K562 (cell line): Measurements from ENCODE around the gene ITPR2. TPM values are rescaled to one million over a fixed set of nuclear protein-coding genes. Genes with fewer than 3 reads are reported as not detected.

Experiments
- ATAC-seq: fragments of 200-7000 bp; cut with Tn5 transposase; 3 replicates; pipeline ENCODE4 v1.9.1; 2020; ENCODE audit warnings: moderate library complexity
- BruUV-seq: library from RNA; stranded (reverse); fragments of 400-500 nt; replicated peaks from 2 replicates; lab custom pipeline; 2021; lab: Mats Ljungman, UMichigan
- CTCF ChIA-PET: fragments of 300-600 bp; formaldehyde crosslinking; extraction: SDS; loops from one replicate; lab custom pipeline; 2021; ENCODE audit warnings: low intra/inter-chr PET ratio; lab: Yijun Ruan, JAX
- POLR2A ChIA-PET: fragments of 300-600, 350-650 bp; sonication (Branson Sonifier 250); formaldehyde crosslinking; extraction: SDS; loops from one replicate; lab custom pipeline; 2021; ENCODE audit warnings: antibody characterized with exemption, inconsistent platforms; lab: Yijun Ruan, JAX
- DNase-seq, 4 experiments: peaks; one replicate each; pipeline versions ENCODE4 v3.0.0 to v3.0.0-alpha.2; 2011 to 2018; ENCODE audit warnings: low spot score in 3 of 4, mixed read lengths in 3 of 4; ENCODE audit errors: extremely low read depth in 1 of 4
- FAIRE-seq: peaks from 2 replicates; lab custom pipeline; 2011; peaks lifted over from hg19 to GRCh38; lab: Jason Lieb, UNC
- H2AFZ ChIP-seq: 2 replicates; pipeline ENCODE4 v1.6.0; 2011; ENCODE audit warnings: low read depth, low read length, control low read depth, inconsistent platforms
- H3K27ac ChIP-seq: fragments of 200-600 bp; 3 replicates; pipeline ENCODE4 v1.8.0; 2011; ENCODE audit warnings: low read depth, mild to moderate bottlenecking, control low read depth, inconsistent platforms, low read length, moderate library complexity, mixed read lengths; ENCODE audit errors: extremely low read depth
- H3K27me3 ChIP-seq, 2 experiments: fragments of 300-600 bp in 1 of 2; 2 replicates in 1 of 2; 3 replicates in 1 of 2; pipeline versions ENCODE4 v1.6.0 to v1.8.0; 2011; ENCODE audit warnings: inconsistent platforms in 2 of 2, low read length in 2 of 2, mild to moderate bottlenecking in 1 of 2, mixed read lengths in 1 of 2, moderate library complexity in 1 of 2; ENCODE audit not compliant: control insufficient read depth in 2 of 2, insufficient read depth in 2 of 2
- H3K36me3 ChIP-seq: fragments of 300-600 bp; 3 replicates; pipeline ENCODE4 v1.8.0; 2011; ENCODE audit warnings: mild to moderate bottlenecking, low read length, inconsistent platforms; ENCODE audit not compliant: control insufficient read depth, insufficient read depth
- H3K4me1 ChIP-seq, 2 experiments: fragments of 200-600 bp in 1 of 2; replicated peaks in 1 of 2; 2 replicates in 1 of 2; 3 replicates in 1 of 2; pipeline versions ENCODE4 v1.5.1 to v1.8.0; 2011; ENCODE audit warnings: inconsistent platforms in 2 of 2, low read length in 2 of 2, mild to moderate bottlenecking in 1 of 2, mixed read lengths in 1 of 2, moderate library complexity in 1 of 2; ENCODE audit not compliant: control insufficient read depth in 2 of 2, insufficient read depth in 2 of 2
- H3K4me2 ChIP-seq: 2 replicates; pipeline ENCODE4 v1.6.1; 2011; ENCODE audit warnings: low read length, control low read depth, inconsistent platforms, mixed read lengths; ENCODE audit not compliant: insufficient read depth
- H3K4me3 ChIP-seq: fragments of 200-600 bp; sonication (generic), shearing (Covaris generic); 2 replicates; pipeline ENCODE4 v1.5.1; 2016; ENCODE audit warnings: control low read depth, inconsistent platforms
- H3K79me2 ChIP-seq: fragments of 200-600 bp; 3 replicates; pipeline ENCODE4 v1.8.0; 2011; ENCODE audit warnings: low read length, inconsistent platforms; ENCODE audit not compliant: control insufficient read depth, insufficient read depth
- H3K9ac ChIP-seq, 2 experiments: 2 replicates each; pipeline versions ENCODE4 v1.6.0 to v1.6.1; 2011; ENCODE audit warnings: low read depth in 2 of 2, low read length in 2 of 2, control low read depth in 1 of 2, inconsistent platforms in 1 of 2, mild to moderate bottlenecking in 1 of 2, mixed read lengths in 1 of 2; ENCODE audit not compliant: insufficient read depth in 1 of 2
- H3K9me1 ChIP-seq: one replicate; pipeline ENCODE4 v1.6.0; 2011; ENCODE audit warnings: inconsistent platforms, mild to moderate bottlenecking, low read length, moderate library complexity; ENCODE audit not compliant: control insufficient read depth, insufficient read depth
- H3K9me3 ChIP-seq: replicated peaks from 2 replicates; pipeline ENCODE4 v1.5.1; 2011; ENCODE audit warnings: low read depth, low read length, inconsistent platforms; ENCODE audit not compliant: control insufficient read depth, insufficient read depth
- H4K20me1 ChIP-seq: replicated peaks from 2 replicates; pipeline ENCODE4 v1.6.1; 2011; ENCODE audit warnings: low read length, inconsistent platforms, mixed read lengths; ENCODE audit not compliant: control insufficient read depth, insufficient read depth
- CBX1 ChIP-seq: sonication (generic); IDR thresholded peaks from 2 replicates; pipeline ENCODE4 v1.6.1; 2016; ENCODE audit warnings: antibody characterized with exemption, low read depth, mild to moderate bottlenecking
- CBX8 ChIP-seq: fragments of 200-600 bp; sonication (generic); IDR thresholded peaks from 2 replicates; pipeline ENCODE4 v1.6.1; 2012; ENCODE audit warnings: borderline replicate concordance, mixed run types, low read depth, mild to moderate bottlenecking, moderate library complexity, mixed read lengths, low read length, control low read depth, inconsistent platforms; ENCODE audit not compliant: poor library complexity, severe bottlenecking; ENCODE audit errors: extremely low read depth
- DACH1 ChIP-seq: fragments of 450-650 bp; IDR thresholded peaks from 2 replicates; pipeline ENCODE4 v1.6.1; 2018; ENCODE audit not compliant: partially characterized antibody
- DIDO1 ChIP-seq: fragments of 450-650 bp; IDR thresholded peaks from 2 replicates; pipeline ENCODE4 v1.6.1; 2016; ENCODE audit warnings: low read depth, missing biosample characterization, missing genetic modification characterization
- ETS2 ChIP-seq: IDR thresholded peaks from 2 replicates; pipeline ENCODE4 v1.6.1; 2016; ENCODE audit warnings: borderline replicate concordance, missing genetic modification characterization, mild to moderate bottlenecking, moderate library complexity, missing compliant biosample characterization; ENCODE audit not compliant: poor library complexity, severe bottlenecking
- FOXM1 ChIP-seq, 2 experiments: fragments of 450-650 bp in 1 of 2; sonication (generic) in 1 of 2; formaldehyde crosslinking in 1 of 2; IDR thresholded peaks; 2 replicates each; pipeline versions ENCODE4 v1.6.1 to v1.9.0; 2017 to 2022; ENCODE audit warnings: low read depth in 2 of 2, mild to moderate bottlenecking in 2 of 2, missing genetic modification reagents in 1 of 2, moderate library complexity in 1 of 2
- JUN ChIP-seq, 2 experiments: sonication (generic) in 1 of 2; formaldehyde crosslinking in 1 of 2; IDR thresholded peaks; 2 replicates each; pipeline versions ENCODE4 v1.6.1 to v1.8.0; 2012 to 2022; ENCODE audit warnings: borderline replicate concordance in 2 of 2, mild to moderate bottlenecking in 2 of 2, improper control_type of control experiment in 1 of 2, low read depth in 1 of 2, low read length in 1 of 2, missing genetic modification reagents in 1 of 2
- KDM4B ChIP-seq, 2 experiments: fragments of 450-650 bp in 1 of 2; sonication (generic) in 1 of 2; IDR thresholded peaks; 2 replicates each; pipeline ENCODE4 v1.6.1; 2016 to 2017; ENCODE audit warnings: borderline replicate concordance in 2 of 2, antibody characterized with exemption in 1 of 2, low read depth in 1 of 2, mild to moderate bottlenecking in 1 of 2
- MCM3 ChIP-seq: fragments of 450-650 bp; IDR thresholded peaks from 2 replicates; pipeline ENCODE4 v1.6.1; 2016
- MED1 ChIP-seq: sonication (generic); formaldehyde crosslinking; IDR thresholded peaks from 2 replicates; pipeline ENCODE4 v1.8.1; 2023; ENCODE audit warnings: missing genetic modification reagents, borderline replicate concordance
- MTA1 ChIP-seq: fragments of 450-650 bp; IDR thresholded peaks from 2 replicates; pipeline ENCODE4 v1.6.1; 2017; ENCODE audit warnings: borderline replicate concordance
- NCOA4 ChIP-seq: fragments of 450-650 bp; IDR thresholded peaks from 2 replicates; pipeline ENCODE4 v1.6.1; 2018; ENCODE audit warnings: mild to moderate bottlenecking; ENCODE audit not compliant: partially characterized antibody
- NRF1 ChIP-seq, 2 experiments: fragments of 450-650 bp; IDR thresholded peaks in 1 of 2; conservative IDR thresholded peaks in 1 of 2; 2 replicates each; pipeline ENCODE4 v1.6.1; 2014; ENCODE audit warnings: mild to moderate bottlenecking in 2 of 2
- PHB2 ChIP-seq: fragments of 450-650 bp; IDR thresholded peaks from 2 replicates; pipeline ENCODE4 v1.6.1; 2017; ENCODE audit warnings: low read depth
- TAF9B ChIP-seq: fragments of 450-650 bp; IDR thresholded peaks from 2 replicates; pipeline ENCODE4 v1.6.1; 2018; ENCODE audit warnings: mild to moderate bottlenecking; ENCODE audit not compliant: partially characterized antibody
- USF1 ChIP-seq: sonication (generic); formaldehyde crosslinking; IDR thresholded peaks from 2 replicates; pipeline ENCODE4 v1.9.0; 2022; ENCODE audit warnings: mild to moderate bottlenecking, missing genetic modification reagents
- WHSC1 ChIP-seq: IDR thresholded peaks from one replicate; pipeline ENCODE4 v1.6.1; 2012; ENCODE audit warnings: low read length, control low read depth, inconsistent platforms
- YBX1 ChIP-seq: fragments of 450-650 bp; IDR thresholded peaks from 2 replicates; pipeline ENCODE4 v1.7.1; 2016; ENCODE audit warnings: mild to moderate bottlenecking
- YY1 ChIP-seq, 3 experiments: IDR thresholded peaks; 2 replicates each; pipeline ENCODE4 v1.6.1; 2011; ENCODE audit warnings: low read length in 2 of 3, mild to moderate bottlenecking in 2 of 3, moderate library complexity in 2 of 3, borderline replicate concordance in 1 of 3, control low read depth in 1 of 3, low read depth in 1 of 3; ENCODE audit not compliant: insufficient read depth in 3 of 3, insufficient replicate concordance in 2 of 3, control insufficient read depth in 1 of 3, insufficient read length in 1 of 3; ENCODE audit errors: extremely low read depth in 1 of 3
- ZNF175 ChIP-seq: fragments of 200-800 bp; sonication (Bioruptor generic); IDR thresholded peaks from 2 replicates; pipeline ENCODE4 v1.6.1; 2016; ENCODE audit warnings: low read depth, mild to moderate bottlenecking, missing genetic modification characterization, missing compliant biosample characterization
- ZNF23 ChIP-seq: fragments of 250-450 bp; sonication (Bioruptor Pico); IDR thresholded peaks from 2 replicates; pipeline ENCODE4 v1.4.0; 2020; ENCODE audit warnings: mild to moderate bottlenecking
- WGBS: fragments of 100-300 bp; shearing (Covaris generic); methylation state at CpG from one replicate; pipeline ENCODE4 v1.1.6; 2016; ENCODE audit warnings: low coverage, mixed read lengths; ENCODE audit not compliant: insufficient coverage; ENCODE audit errors: missing lambda C conversion rate; 5-methylcytosine and 5-hydroxymethylcytosine counted together
- in situ Hi-C: fragments of 300-500 bp; cut with MboI; formaldehyde crosslinking; loops from 4 replicates; pipeline ENCODE4 v1.15.0; 2018; ENCODE audit warnings: inconsistent platforms, mixed read lengths
- intact Hi-C: fragments of 100-400 bp; cut with micrococcal nuclease; formaldehyde crosslinking; loops from 2 replicates; pipeline ENCODE4 v1.14.2; 2022
- polyA plus RNA-seq, 8 experiments: library from polyadenylated mRNA; depleted of rRNA in 4 of 8; stranded (reverse) in 5 of 8; unstranded in 3 of 8; fragments of >200 nt; fragmentation: Nextera tagmentation in 2 of 8; fragmentation: Illumina TruSeq in 1 of 8; extraction: Ambion mirVana in 2 of 8; extraction: Trizol in 1 of 8; gene quantifications; 2 replicates each; pipeline versions ENCODE4 v1.2.1 to v1.2.3, GENCODE V29; 2011 to 2014; ENCODE audit warnings: inconsistent platforms in 1 of 8, missing spikeins in 1 of 8
- total RNA-seq, 7 experiments: library from RNA; depleted of rRNA in 6 of 7; stranded (reverse); fragments of >200 nt in 6 of 7; fragmentation: Illumina TruSeq in 2 of 7; extraction: Trizol in 2 of 7; gene quantifications; 2 replicates each; pipeline versions ENCODE4 v1.2.1 to v1.2.3, GENCODE V29; 2011 to 2021; ENCODE audit warnings: low replicate concordance in 1 of 7

Gene ITPR2
- total and polyA plus RNA-seq, 9 of the 15 experiments (the other 6 are each of a cell fraction or from before 2014, with no cell fraction given): 0.21 to 3.3 (median 0.95) TPM

- no peak for TF ChIP-seq NRF1 (conservative IDR thresholded peaks at IDR 0.05 in 1 of 2, IDR thresholded peaks at IDR 0.05 in 1 of 2)
- no peak for TF ChIP-seq TAF9B
- no peak for TF ChIP-seq USF1 (CRISPR knock-in tag)
Measured at GRCh38 chr12:26461776-26462175, 371.2 kb downstream of the ITPR2 start (continued).

DNA sequence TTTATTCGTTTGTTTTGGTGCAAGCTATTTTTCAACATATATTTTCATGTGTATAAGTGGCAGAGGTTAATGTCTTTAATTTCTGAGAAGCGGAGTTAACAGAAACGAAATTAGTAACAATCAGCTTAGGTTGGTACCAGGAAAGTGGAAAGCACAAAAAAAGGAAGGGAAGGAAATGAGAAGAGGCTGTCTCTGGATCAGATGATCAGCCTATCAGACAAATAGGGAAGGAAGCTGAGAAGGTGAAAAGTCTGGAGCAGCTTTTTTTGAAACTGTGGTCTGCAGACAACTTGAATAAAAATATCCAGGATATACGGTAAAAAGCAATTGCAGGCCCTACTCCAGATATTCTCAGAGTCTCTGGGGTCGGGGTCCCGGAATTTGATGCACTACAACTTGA lies 372.6 kb downstream of the ITPR2 start:
- Histone ChIP-seq H2AFZ (no peak overlapping the region), H3K9ac (no peak overlapping the region), H3K9me1 (no peaks in the 10 kb centered on the region), H3K4me3 (no peak overlapping the region), H3K27ac (no peak overlapping the region), H3K4me1 (no peaks in the 10 kb centered on the region), H3K79me2 (no peaks in the 10 kb centered on the region), H3K36me3 (no peaks in the 10 kb centered on the region), H3K27me3 (peaks cover 2 to 4% of the 10 kb centered on the region in 2 experiments; a peak in 3 of 5 replicates), H3K4me2 (no peak overlapping the region), H4K20me1 (no peaks in the 10 kb centered on the region), H3K9me3 (no peaks in the 10 kb centered on the region)
- DNase-seq (no peak), FAIRE-seq (no peak), ATAC-seq (no peak)
- ChIA-PET POLR2A (interaction anchor here (1.1 kb wide), 1 partner anchor 20 kb away, joined by 3 read pairs; no protein-coding TSS in a partner anchor), CTCF (no interaction called here)
- intact Hi-C loops: no loop called here
- in situ Hi-C loops: no loop called here
- WGBS: 0% methylated on average over 6 of the region's 6 CpGs
- no TSS peak for BruUV-seq
- TF ChIP-seq ZNF175 (CRISPR knock-in tag) (no peak), CBX8 (no peak), YBX1 (no peak), DACH1 (no peak), KDM4B (IDR thresholded peaks at IDR 0.05; ENCODE audit: borderline replicate concordance in 2 of 2, low read depth in 1 of 2) (no peak), PHB2 (no peak), ETS2 (no peak), MED1 (CRISPR knock-in tag) (no peak), JUN (IDR thresholded peaks at IDR 0.05; ENCODE audit: borderline replicate concordance, low read depth, low read length) (no peak), JUN (CRISPR knock-in tag; IDR thresholded peaks at IDR 0.05; ENCODE audit: borderline replicate concordance) (no peak), YY1 (IDR thresholded peaks at IDR 0.05; ENCODE audit: borderline replicate concordance in 1 of 3, control insufficient read depth in 1 of 3, extremely low read depth in 1 of 3, insufficient read depth in 3 of 3, insufficient read length in 1 of 3, insufficient replicate concordance in 2 of 3, low read depth in 1 of 3, low read length in 2 of 3) (no peak), ZNF23 (CRISPR knock-in tag) (no peak), CBX1 (no peak), MCM3 (no peak), NCOA4 (no peak), FOXM1 (IDR thresholded peaks at IDR 0.05; ENCODE audit: low read depth) (no peak), FOXM1 (CRISPR knock-in tag; IDR thresholded peaks at IDR 0.05; ENCODE audit: low read depth) (no peak), DIDO1 (tag) (no peak), MTA1 (no peak), WHSC1 (no peak)
